GM10248 (cell line): Measurements from ENCODE around the gene XRCC5.
A peak's percentile ranks its signal among the peaks of the same experiment; 100 is the strongest.

ENCODE experiments used
- CTCF ChIA-PET: fragments of 300-600 bp; sonication (Branson Sonifier 250); formaldehyde crosslinking; extraction: SDS; loops from one replicate; lab custom pipeline; 2021; ENCODE audit warnings: antibody characterized with exemption; lab: Yijun Ruan, JAX
- POLR2A ChIA-PET: fragments of 350-650 bp; sonication (Branson Sonifier 250); formaldehyde crosslinking; extraction: SDS; loops from one replicate; lab custom pipeline; 2020; ENCODE audit warnings: antibody characterized with exemption; lab: Yijun Ruan, JAX
- DNase-seq: peaks from one replicate; pipeline ENCODE4 v3.0.0; 2012; ENCODE audit errors: extremely low spot score
- TF ChIP-seq, protein P1 (sequence below): IDR thresholded peaks from 2 replicates; pipeline ENCODE4 v1.5.1; 2012; ENCODE audit warnings: mild to moderate bottlenecking, low read depth; ENCODE audit errors: extremely low read depth, missing control alignments, control extremely low read depth

The XRCC5 gene

DNA sequence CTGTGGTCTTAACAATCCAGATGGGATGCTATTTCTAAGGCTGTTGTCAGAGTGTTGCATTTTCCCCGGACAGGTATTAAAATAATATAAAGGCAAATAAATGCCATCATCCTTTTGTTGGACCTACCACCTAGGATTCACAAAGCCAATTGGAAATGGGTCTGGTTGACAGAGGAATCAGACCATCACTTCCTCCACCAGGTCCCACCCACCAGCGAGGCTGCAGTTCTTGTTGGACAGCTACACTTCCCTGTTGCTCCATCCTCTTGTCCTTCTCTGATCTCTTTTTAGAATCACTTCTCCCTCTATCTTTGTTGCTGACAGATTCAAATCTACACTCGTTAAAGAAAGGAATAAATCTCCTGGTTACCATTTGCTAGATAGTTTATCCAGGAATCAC is 26.3 kb upstream of the XRCC5 start:
- POLR2A ChIA-PET, result no interaction called here
- CTCF ChIA-PET, result interaction anchor here (1.0 to 2.2 kb wide), 6 partner anchors 12 to 59 kb away, joined by 3 to 9 read pairs (median 5); no protein-coding TSS in a partner anchor
- no peak for DNase-seq
- TF ChIP-seq, protein P1, sequence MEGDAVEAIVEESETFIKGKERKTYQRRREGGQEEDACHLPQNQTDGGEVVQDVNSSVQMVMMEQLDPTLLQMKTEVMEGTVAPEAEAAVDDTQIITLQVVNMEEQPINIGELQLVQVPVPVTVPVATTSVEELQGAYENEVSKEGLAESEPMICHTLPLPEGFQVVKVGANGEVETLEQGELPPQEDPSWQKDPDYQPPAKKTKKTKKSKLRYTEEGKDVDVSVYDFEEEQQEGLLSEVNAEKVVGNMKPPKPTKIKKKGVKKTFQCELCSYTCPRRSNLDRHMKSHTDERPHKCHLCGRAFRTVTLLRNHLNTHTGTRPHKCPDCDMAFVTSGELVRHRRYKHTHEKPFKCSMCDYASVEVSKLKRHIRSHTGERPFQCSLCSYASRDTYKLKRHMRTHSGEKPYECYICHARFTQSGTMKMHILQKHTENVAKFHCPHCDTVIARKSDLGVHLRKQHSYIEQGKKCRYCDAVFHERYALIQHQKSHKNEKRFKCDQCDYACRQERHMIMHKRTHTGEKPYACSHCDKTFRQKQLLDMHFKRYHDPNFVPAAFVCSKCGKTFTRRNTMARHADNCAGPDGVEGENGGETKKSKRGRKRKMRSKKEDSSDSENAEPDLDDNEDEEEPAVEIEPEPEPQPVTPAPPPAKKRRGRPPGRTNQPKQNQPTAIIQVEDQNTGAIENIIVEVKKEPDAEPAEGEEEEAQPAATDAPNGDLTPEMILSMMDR, result no peak

DNA sequence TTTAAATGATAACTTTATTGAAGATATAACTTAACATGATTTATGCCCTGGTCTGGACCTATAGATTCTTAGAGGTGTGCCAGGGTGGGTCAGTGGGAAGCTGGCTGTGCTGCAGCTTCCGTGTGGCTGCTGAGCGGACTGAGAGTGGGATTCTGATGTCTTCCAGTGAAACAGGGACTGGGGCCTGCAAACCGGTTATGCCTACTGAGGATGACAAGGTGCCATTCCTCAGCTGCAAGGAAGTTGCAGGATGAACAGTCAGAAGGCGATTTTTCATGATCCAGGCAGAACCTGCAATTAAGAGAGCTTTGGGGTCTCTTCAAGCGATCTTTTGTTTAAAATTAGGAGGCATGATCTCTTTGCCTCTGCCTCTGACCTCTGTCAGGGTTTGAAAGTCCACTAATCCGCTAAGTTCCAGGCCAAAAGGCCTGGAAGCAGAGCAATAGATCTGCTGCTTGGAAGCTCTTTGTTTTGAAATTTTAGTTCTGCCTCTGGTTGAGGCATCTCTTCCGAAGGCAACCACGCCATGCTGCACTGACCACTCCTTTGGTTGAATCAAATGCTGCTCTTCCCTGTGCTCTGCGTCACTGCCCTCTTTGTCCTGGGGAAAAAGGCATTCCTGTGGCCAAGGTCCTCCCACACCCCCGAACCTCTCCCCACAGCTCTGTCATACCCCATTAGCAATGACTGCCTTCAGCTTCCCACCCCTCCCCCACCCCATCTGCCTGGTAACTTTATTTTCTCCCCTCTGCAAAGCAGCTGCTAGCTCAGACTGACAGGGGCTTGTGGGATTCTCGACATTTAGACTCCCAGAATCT is 25.5 kb upstream of the XRCC5 start:
- no peak for DNase-seq
- POLR2A ChIA-PET, result no interaction called here
- CTCF ChIA-PET, result interaction anchor here (1.0 to 2.2 kb wide), 12 partner anchors 10 to 112 kb away, joined by 3 to 9 read pairs (median 5); no protein-coding TSS in a partner anchor
- TF ChIP-seq, protein P1, result no peak

DNA sequence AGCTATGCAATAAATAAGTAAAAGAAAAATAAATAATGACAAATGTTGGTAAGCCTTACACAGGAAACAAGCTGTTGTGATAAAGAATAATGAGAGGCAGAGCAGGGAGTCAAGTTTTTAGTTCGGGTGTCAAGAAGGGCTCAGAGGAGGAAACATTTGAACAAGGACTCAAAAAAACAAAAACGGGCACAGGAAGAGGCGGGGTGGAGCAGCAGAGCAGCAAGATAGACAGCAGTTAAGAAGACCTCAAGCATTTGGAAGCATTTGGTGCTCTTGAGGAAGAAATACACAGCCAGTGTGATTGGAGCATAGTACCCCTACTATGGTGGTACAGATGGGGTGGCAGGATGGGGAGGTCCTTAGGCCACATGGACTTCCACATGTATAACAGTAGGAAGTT is 24.6 kb upstream of the XRCC5 start:
- POLR2A ChIA-PET, result no interaction called here
- CTCF ChIA-PET, result interaction anchor here (1.1 to 2.2 kb wide), 11 partner anchors 9 to 111 kb away, joined by 3 to 9 read pairs (median 5); no protein-coding TSS in a partner anchor
- TF ChIP-seq, protein P1, result no peak
- no peak for DNase-seq

DNA sequence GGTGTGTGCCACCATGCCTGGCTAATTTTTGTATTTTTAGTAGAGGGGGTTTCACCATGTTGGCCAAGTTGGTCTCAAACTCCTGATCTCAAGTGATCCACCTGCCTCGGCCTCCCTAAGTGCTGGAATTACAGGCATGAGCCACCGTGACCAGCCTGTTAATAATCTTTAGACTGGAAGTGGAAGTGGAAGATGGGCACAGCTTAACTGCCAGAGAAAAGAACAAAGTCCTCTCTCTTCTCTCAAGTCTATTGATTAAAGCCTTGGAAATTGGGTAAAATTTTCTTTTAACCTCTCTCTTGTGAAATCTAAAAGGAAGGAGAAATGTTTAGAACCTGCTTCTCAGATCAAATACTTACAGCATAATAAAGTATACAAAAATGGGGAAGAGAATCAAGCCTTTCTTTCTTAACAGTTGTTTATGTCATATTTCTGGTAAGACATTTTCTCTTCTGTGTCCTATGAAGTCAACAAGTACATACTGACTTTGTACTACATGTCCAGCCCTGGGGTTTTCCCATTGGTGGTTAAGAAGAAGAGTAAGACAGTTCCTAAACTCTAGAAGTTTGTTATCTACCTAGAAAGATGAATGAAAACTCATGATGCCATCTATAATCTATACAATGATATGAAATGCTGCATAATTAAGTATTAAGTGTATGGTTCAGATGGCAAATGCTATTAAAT is 22.8 kb upstream of the XRCC5 start:
- CTCF ChIA-PET, result interaction anchor here (1.4 kb wide), 1 partner anchor 52 kb away, joined by 6 read pairs; no protein-coding TSS in a partner anchor
- DNase-seq, result peak; percentile 38
- TF ChIP-seq, protein P1, result no peak
- POLR2A ChIA-PET, result no interaction called here

DNA sequence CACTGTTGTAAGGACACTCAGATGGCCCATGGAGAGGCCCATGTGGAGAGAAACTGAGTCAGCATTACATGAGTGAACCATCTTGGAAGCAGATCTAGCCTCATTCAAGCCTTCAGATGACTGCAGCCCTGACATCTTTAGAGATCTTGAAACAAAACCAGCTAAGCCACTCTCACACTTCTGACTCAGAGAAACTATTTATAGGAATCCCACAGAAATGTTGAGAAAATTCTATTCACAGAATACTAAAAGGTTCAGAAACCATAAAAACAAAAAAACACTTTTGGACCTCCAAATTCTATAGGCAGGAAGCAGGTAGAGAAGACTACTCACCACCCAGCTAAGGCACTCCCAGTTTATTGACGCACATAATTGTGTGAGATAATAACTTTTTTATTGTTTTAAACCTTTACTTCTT is 18.8 kb upstream of the XRCC5 start:
- POLR2A ChIA-PET, result no interaction called here

DNA sequence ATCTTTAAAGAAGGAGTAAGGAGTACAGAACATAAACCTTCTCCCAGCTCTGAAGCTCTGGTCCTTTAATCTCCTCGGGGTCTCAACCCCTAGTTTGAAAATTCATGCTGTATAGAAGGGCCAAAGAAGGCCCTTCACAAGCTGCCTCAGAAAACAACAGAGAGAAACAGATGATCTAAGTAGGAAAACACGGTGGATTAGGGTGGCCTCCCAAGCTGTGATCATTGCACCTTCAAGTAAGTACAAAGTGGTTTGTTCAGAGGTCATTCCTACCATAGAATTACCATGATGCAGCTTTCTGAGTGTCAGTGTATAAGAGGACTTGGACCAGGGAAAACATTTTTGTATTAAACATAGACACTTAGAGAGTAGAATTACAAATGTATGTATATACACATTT is 16.5 kb upstream of the XRCC5 start:
- ChIA-PET CTCF (interaction anchor here (1.2 to 3.7 kb wide), 10 partner anchors 9 to 69 kb away, joined by 3 to 17 read pairs (median 6); partner anchors contain the start of gene XRCC5), POLR2A (no interaction called here)
- TF ChIP-seq, protein P1, result no peak

More for the DNA sequence above, 18.8 kb upstream of the XRCC5 start:
- DNase-seq, result peak; percentile 37
- CTCF ChIA-PET, result interaction anchor here (1.4 to 1.8 kb wide), 4 partner anchors 10 to 67 kb away, joined by 3 to 5 read pairs (median 4); no protein-coding TSS in a partner anchor
- TF ChIP-seq, protein P1, result no peak

More for the DNA sequence above, 16.5 kb upstream of the XRCC5 start:
- no peak for DNase-seq
